Breast epithelium (tissue), 4 donors: ENCODE results near the gene DUSP9. TPM values are rescaled to one million over a fixed set of nuclear protein-coding genes. Genes with fewer than 3 reads are reported as not detected.
"Not testable (repeated sequence)": the region's sequence is repeated elsewhere in the genome, so short reads cannot be mapped to it uniquely, and the experiment has no call there.

Source experiments
- DNase-seq, 2 donors: peaks; one replicate each; pipeline ENCODE4 v3.0.0-alpha.2; 2019; ENCODE audit warnings: low spot score in 2 of 2
- H3K27ac ChIP-seq, 2 donors: fragments of 200-600 bp; sonication (generic) in 1 of 2; one replicate each; pipeline ENCODE4 v1.5.1; 2016 to 2019; ENCODE audit warnings: mild to moderate bottlenecking in 1 of 2
- H3K27me3 ChIP-seq, 2 donors: fragments of 200-600 bp; sonication (generic) in 1 of 2; one replicate each; pipeline versions ENCODE4 v1.5.1 to v1.6.0; 2017 to 2019; ENCODE audit warnings: control low read depth in 1 of 2, mild to moderate bottlenecking in 1 of 2
- H3K36me3 ChIP-seq: fragments of 200-600 bp; one replicate; pipeline ENCODE4 v1.5.1; 2019
- H3K4me1 ChIP-seq, 2 donors: fragments of 200-600 bp; sonication (generic); one replicate each; pipeline ENCODE4 v1.5.1; 2016 to 2019; ENCODE audit warnings: control low read depth in 1 of 2
- H3K4me3 ChIP-seq, 3 donors: fragments of 200-600 bp; sonication (generic); 1 replicate in 2 of 3; 2 replicates in 1 of 3; pipeline ENCODE4 v1.5.1; 2016 to 2019; ENCODE audit warnings: mild to moderate bottlenecking in 3 of 3, moderate library complexity in 2 of 3
- H3K9me3 ChIP-seq, 2 donors: fragments of 200-600 bp; sonication (generic) in 1 of 2; one replicate each; pipeline ENCODE4 v1.5.1; 2016 to 2019; ENCODE audit warnings: control low read depth in 1 of 2
- POLR2A ChIP-seq: fragments of 450-650 bp; IDR thresholded peaks from one replicate; pipeline ENCODE4 v1.6.1; 2016; ENCODE audit warnings: antibody characterized with exemption, mild to moderate bottlenecking, moderate library complexity
- POLR2AphosphoS5 ChIP-seq, 3 donors: sonication (generic); formaldehyde crosslinking; IDR thresholded peaks; one replicate each; pipeline ENCODE4 v1.6.1; 2017; ENCODE audit warnings: antibody characterized with exemption in 3 of 3
- intact Hi-C: fragments of 100-400 bp; cut with DNase I; formaldehyde crosslinking; loops from one replicate; pipeline ENCODE4 v1.15.1; 2023; ENCODE audit warnings: low total_unique reads
- total RNA-seq, 3 donors: library from RNA; depleted of rRNA; stranded (reverse); fragments of >200 nt; gene quantifications; one replicate each; pipeline ENCODE4 v1.1.0, GENCODE V29; 2016
- TF ChIP-seq, protein P1 (sequence below), 3 donors: fragments of 450-650 bp; IDR thresholded peaks; one replicate each; pipeline ENCODE4 v1.5.1; 2016 to 2017; ENCODE audit warnings: antibody characterized with exemption in 3 of 3, mild to moderate bottlenecking in 3 of 3, moderate library complexity in 3 of 3

The DUSP9 gene
- total RNA-seq, 3 donors from 2014 or later = 0.33 to 0.73 TPM; not detected in 1

DNA sequence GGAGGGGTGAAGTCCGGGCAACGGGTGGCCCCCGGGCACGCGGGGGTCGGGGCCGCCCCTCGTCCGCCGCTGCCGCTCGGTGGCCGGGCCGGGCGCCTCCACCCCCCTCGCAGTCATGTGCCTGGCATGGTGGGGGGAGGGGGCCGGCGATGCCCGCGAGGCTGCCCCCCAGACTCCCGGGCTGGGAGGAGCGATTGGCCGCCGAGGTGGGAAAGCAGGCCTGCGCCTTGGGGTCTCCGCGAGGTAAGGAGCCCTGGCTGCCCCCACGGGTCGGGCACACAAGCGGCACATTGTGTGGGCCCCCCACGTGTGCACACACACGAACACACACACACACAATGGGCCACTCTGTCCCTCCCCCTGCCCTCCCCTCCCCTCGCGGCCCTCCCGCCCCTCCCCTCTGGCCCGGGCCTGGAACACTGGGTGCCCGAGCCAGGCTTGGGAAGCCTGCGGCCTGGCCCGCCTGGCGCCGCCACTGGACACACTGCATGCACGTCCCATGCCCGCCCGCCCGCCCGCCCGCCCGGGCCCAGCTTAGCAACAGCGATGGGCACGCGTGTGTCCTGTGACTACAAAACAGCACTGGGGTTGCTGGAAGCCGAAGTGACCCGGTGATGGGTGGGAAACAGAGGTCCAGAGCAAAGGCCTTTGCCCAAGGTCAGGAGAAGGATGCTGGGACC lies 42.0 kb downstream of the DUSP9 start:
- TF ChIP-seq POLR2A (no peak), POLR2AphosphoS5 (IDR thresholded peaks at IDR 0.05) (no peak)
- TF ChIP-seq, protein P1, sequence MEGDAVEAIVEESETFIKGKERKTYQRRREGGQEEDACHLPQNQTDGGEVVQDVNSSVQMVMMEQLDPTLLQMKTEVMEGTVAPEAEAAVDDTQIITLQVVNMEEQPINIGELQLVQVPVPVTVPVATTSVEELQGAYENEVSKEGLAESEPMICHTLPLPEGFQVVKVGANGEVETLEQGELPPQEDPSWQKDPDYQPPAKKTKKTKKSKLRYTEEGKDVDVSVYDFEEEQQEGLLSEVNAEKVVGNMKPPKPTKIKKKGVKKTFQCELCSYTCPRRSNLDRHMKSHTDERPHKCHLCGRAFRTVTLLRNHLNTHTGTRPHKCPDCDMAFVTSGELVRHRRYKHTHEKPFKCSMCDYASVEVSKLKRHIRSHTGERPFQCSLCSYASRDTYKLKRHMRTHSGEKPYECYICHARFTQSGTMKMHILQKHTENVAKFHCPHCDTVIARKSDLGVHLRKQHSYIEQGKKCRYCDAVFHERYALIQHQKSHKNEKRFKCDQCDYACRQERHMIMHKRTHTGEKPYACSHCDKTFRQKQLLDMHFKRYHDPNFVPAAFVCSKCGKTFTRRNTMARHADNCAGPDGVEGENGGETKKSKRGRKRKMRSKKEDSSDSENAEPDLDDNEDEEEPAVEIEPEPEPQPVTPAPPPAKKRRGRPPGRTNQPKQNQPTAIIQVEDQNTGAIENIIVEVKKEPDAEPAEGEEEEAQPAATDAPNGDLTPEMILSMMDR (IDR thresholded peaks at IDR 0.05) = no peak
- peak; percentile 50 to 56 for DNase-seq
- Histone ChIP-seq H3K4me1 (no peaks in the 10 kb centered on the region), H3K4me3 (peak overlapping the region; percentile 31 to 69 (median 52)), H3K27me3 (peaks cover 4 to 36% of the 10 kb centered on the region in 2 donors), H3K36me3 (no peaks in the 10 kb centered on the region), H3K9me3 (no peaks in the 10 kb centered on the region), H3K27ac (peak overlapping the region; percentile 13 to 58)
- intact Hi-C loops = no loop called here

DNA sequence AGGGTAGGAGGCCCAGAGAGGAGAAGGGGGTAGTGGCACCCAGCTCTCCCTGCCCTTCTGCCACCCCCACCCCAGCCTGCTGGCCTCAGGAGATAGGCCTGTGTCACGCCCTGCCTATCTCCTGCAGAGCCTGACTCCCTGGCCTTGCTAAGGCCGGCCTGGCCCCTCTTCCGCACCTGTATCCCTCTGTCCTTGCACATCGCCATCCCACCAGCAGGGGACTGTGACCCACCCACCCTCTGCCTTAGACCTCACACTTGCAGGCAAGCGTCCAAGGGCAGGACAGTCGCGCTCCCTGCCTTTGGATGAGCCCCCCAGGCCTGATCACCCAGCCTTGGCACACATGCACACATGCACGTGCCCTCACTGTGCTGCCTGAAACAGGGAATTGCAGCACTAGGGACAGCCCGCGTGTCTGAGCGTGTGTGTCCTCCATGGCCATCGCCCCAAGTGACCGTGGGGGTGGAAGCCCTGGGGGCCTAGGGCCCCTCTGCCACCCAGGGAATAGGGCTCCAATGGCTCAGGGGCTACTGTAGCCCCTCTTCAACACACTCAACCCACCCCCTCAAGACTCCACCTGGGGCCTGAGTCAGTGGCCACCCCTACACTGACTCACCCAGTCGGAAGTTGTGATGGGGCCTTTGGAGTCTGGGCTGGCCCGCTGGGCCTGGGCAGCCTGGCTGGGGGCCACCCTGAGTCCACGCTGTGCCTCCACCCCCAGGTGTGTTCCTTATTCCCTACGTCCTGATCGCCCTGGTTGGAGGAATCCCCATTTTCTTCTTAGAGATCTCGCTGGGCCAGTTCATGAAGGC lies 42.9 kb downstream of the DUSP9 start:
- intact Hi-C loops = no loop called here
- Histone ChIP-seq H3K27ac (peak overlapping the region in 1 of 2 donors; percentile 58), H3K27me3 (peaks cover under 1 to 32% of the 10 kb centered on the region in 2 donors), H3K9me3 (no peaks in the 10 kb centered on the region), H3K4me1 (no peaks in the 10 kb centered on the region), H3K4me3 (peak overlapping the region in 2 of 3 donors; percentile 52 to 69), H3K36me3 (no peaks in the 10 kb centered on the region)
- TF ChIP-seq, protein P1 (IDR thresholded peaks at IDR 0.05) = no peak
- no peak for TF ChIP-seq POLR2AphosphoS5 (IDR thresholded peaks at IDR 0.05)
- TF ChIP-seq POLR2A = no peak
- DNase-seq = no peak

DNA sequence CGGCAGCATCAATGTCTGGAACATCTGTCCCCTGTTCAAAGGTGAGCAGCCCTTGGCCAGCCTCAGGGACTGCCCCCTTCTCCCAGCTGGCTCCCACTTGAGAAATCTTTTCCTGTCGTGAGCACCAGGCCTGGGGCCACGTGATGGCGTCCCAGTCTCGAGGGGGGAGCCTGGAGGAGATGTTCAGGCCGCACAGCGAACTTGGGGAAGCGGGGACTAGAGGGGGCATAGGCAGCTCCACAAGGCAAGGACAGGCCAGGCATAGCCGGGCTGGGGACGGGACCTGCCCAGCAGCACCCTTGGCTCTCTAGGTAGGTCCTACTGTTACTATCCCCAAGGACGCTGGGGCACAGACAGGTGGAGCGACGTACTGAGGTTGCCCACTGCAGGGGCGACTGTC lies 43.5 kb downstream of the DUSP9 start:
- no peak overlapping the region for H3K27ac ChIP-seq
- intact Hi-C loops = no loop called here
- no peak for TF ChIP-seq POLR2A
- H3K9me3 ChIP-seq = no peaks in the 10 kb centered on the region
- no peak overlapping the region for H3K4me3 ChIP-seq
- peaks cover 0 to 26% of the 10 kb centered on the region in 2 donors for H3K27me3 ChIP-seq
- no peak for DNase-seq
- H3K36me3 ChIP-seq = no peaks in the 10 kb centered on the region
- H3K4me1 ChIP-seq = no peaks in the 10 kb centered on the region

DNA sequence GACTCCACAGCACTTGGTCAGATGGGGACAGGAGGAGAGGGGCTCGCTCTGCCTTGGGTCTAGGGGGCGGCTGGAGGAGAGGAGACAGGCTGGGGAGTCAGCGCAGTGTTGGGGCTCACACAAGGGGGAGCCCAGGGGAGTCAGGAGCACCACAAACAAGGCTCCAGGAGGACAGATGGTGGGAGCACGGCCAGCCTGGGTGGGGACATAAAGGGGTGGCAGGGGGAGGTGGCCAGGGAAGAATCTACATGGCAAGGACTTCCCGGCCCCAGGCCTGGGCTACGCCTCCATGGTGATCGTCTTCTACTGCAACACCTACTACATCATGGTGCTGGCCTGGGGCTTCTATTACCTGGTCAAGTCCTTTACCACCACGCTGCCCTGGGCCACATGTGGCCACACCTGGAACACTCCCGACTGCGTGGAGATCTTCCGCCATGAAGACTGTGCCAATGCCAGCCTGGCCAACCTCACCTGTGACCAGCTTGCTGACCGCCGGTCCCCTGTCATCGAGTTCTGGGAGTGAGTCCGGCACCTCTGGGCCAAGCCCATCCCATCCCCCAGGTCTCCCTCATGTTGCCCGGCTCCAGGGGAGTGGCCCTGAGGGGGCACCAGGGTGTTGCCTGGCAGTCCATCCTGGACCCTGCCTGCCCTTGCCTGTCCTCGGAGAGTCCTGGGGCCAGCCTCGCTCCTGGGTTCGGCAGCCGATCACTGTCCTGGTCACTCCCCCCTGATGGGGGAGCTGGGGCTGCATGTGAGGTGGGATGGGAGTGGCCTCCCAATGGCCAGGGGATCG lies 44.2 kb downstream of the DUSP9 start:
- H3K27ac ChIP-seq, H3K36me3 ChIP-seq, intact Hi-C loops, DNase-seq, H3K4me3 ChIP-seq, H3K4me1 ChIP-seq, H3K9me3 ChIP-seq: not testable (repeated sequence)
- peaks cover 0 to 18% of the 10 kb centered on the region in 2 donors for H3K27me3 ChIP-seq

DNA sequence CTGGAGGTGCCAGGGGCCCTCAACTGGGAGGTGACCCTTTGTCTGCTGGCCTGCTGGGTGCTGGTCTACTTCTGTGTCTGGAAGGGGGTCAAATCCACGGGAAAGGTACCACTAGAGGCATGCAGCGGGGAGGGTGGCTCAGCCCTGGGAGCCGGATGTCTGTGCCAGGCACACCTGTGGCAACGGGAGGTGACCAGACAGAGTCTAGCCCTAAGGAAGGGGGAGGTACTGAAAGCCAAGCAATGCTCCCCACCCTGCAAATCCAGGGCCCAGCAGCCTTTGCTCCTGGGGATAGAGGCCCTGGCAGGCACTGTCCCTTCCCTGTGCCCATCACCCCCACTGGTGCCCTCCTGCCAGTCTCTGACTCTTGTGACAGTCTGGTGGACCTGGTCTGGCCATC lies 45.0 kb downstream of the DUSP9 start:
- H3K9me3 ChIP-seq = no peaks in the 10 kb centered on the region
- no peak overlapping the region for H3K27ac ChIP-seq
- no peaks in the 10 kb centered on the region for H3K36me3 ChIP-seq
- no peak overlapping the region for H3K4me3 ChIP-seq
- intact Hi-C loops = no loop called here
- H3K27me3 ChIP-seq = peaks cover 0 to 16% of the 10 kb centered on the region in 2 donors
- no peaks in the 10 kb centered on the region for H3K4me1 ChIP-seq
- DNase-seq = no peak
- TF ChIP-seq POLR2A (no peak), POLR2AphosphoS5 (IDR thresholded peaks at IDR 0.05) (no peak)
- TF ChIP-seq, protein P1 (IDR thresholded peaks at IDR 0.05) = no peak
